Stimulated activated CD8-positive, alpha-beta memory T cell treated with anti-CD3 and anti-CD28 coated beads, Interleukin-7, amount 100 ng/mL, for 48 hours (primary cell): Measurements from ENCODE around the gene ZIC5.

ENCODE experiments used
- DNase-seq, 2 donors: peaks; one replicate each; pipeline ENCODE4 v3.0.0-alpha.2; 2020; ENCODE audit warnings: low read depth in 1 of 2; ENCODE audit errors: extremely low read depth in 1 of 2

ZIC5 gene

GRCh38 chr13:99938635-99939034, 32.9 kb downstream of the ZIC5 start:
- no peak for DNase-seq

- DNase-seq, result no peak
Measured at GRCh38 chr13:99935772-99936171, 35.8 kb downstream of the ZIC5 start.

GRCh38 chr13:99932912-99933311, 38.7 kb downstream of the ZIC5 start:
- no peak for DNase-seq

- DNase-seq, result no peak
Measured at GRCh38 chr13:99930925-99931324, 40.6 kb downstream of the ZIC5 start.

GRCh38 chr13:99929866-99930265, 41.7 kb downstream of the ZIC5 start:
- no peak for DNase-seq

- no peak for DNase-seq
Measured at GRCh38 chr13:99926014-99926731, 45.4 kb downstream of the ZIC5 start.

- no peak for DNase-seq
Measured at GRCh38 chr13:99923877-99924582, 47.5 kb downstream of the ZIC5 start.

- DNase-seq, result no peak
Measured at GRCh38 chr13:99922631-99923404, 48.7 kb downstream of the ZIC5 start.

- DNase-seq, result no peak
Measured at GRCh38 chr13:99919132-99919531, 52.4 kb downstream of the ZIC5 start.

- no peak for DNase-seq
Measured at GRCh38 chr13:99916366-99917103, 55.0 kb downstream of the ZIC5 start.

- no peak for DNase-seq
Measured at GRCh38 chr13:99913167-99913566, 58.4 kb downstream of the ZIC5 start.
